C4-2B (cell line): Measurements from ENCODE around the gene LMNTD2.

Source experiments
- H3K27ac ChIP-seq: fragments of 450-650 bp; 2 replicates; pipeline ENCODE4 v1.5.1; 2017
- CTCF ChIP-seq: fragments of 450-650 bp; conservative IDR thresholded peaks from 2 replicates; pipeline ENCODE4 v1.5.1; 2017; ENCODE audit warnings: mild to moderate bottlenecking
- ZFX ChIP-seq: fragments of 450-650 bp; IDR thresholded peaks from 2 replicates; pipeline ENCODE4 v1.6.1; 2017

The LMNTD2 gene

GRCh38 chr11:573146-573759 lies 12.7 kb upstream of the LMNTD2 start:
- TF ChIP-seq CTCF, result no peak
- H3K27ac ChIP-seq, result no peak overlapping the region

- H3K27ac ChIP-seq, result no peak overlapping the region
- TF ChIP-seq CTCF, result no peak
- TF ChIP-seq ZFX, result no peak
Observed at GRCh38 chr11:571802-572185, 11.3 kb upstream of the LMNTD2 start.

GRCh38 chr11:569158-569885 lies 8.8 kb upstream of the LMNTD2 start:
- no peak for TF ChIP-seq CTCF
- no peak for TF ChIP-seq ZFX
- H3K27ac ChIP-seq, result peak overlapping the region; percentile 90

GRCh38 chr11:568306-569157 lies 8.0 kb upstream of the LMNTD2 start:
- TF ChIP-seq ZFX (peak; percentile 32; the same call in 1 of the 2 replicates), CTCF (no peak)
- H3K27ac ChIP-seq, result peak overlapping the region; percentile 90

GRCh38 chr11:567629-568292 lies 7.2 kb upstream of the LMNTD2 start:
- peak overlapping the region; percentile 90 for H3K27ac ChIP-seq
- TF ChIP-seq ZFX, result no peak
- no peak for TF ChIP-seq CTCF

- no peak overlapping the region; the same call in 1 of the 2 replicates for H3K27ac ChIP-seq
- TF ChIP-seq CTCF, result no peak
Observed at GRCh38 chr11:567011-567628, 6.6 kb upstream of the LMNTD2 start.
